HuH-7 (cell line): ENCODE results near the gene SIN3A.
"Not testable (repeated sequence)": the region's sequence is repeated elsewhere in the genome, so short reads cannot be mapped to it uniquely, and the experiment has no call there.

Experiments
- DNase-seq: peaks from one replicate; pipeline ENCODE4 v3.0.0; 2011; ENCODE audit warnings: low spot score

Gene SIN3A

DNA sequence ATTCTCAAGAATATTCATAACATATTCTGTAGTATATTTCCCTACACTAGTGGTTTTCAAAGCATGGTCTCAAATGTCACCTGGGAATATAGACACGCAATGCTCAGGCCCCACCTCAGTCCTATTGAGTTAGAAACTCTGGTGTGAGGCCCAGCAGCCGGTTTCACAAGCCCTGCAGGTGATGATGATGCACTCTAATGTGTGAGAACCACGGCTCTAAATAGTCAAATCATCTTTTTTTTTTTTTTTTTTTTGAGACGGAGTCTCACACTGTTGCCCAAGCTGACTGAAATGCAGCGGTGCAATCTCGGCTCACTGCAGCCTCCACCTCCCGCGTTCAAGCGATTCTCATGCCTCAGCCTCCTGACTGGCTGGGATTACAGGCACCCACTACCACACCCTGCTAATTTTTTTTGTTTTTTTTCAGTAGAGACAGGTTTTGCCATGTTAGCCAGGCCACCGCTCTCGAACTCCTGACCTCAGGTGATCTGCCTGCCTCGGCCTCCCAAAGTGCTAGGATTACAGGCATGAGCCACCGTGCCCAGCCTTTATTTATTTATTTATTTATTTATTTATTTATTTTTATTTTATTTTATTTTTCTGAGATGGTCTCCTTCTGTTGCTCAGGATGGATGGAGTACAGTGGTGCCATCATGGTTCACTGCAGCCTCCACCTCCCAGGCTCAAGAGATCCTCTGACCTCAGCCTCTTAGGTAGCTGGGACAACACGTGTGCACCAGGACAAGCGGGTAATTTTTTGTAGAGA lies 117.7 kb downstream of the SIN3A start:
- DNase-seq, result not testable (repeated sequence)

DNA sequence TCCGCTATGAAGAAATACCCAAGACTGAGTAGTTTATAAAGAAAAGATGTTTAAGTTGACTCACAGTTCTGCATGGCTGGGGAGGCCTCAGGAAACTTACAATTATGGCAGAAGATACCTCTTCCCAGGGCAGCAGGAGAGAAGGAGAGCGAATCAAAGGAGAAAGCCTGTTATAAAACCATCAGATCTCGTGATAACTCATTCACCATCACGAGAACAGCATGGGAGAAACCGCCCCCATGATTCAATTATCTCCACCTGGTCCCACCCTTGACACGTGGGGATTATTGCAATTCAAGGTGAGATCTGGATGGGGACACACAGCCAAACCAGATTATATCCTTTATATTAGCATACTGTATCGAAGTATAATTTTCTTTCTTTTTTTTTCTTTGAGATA lies 119.4 kb downstream of the SIN3A start:
- DNase-seq, result not testable (repeated sequence)

DNA sequence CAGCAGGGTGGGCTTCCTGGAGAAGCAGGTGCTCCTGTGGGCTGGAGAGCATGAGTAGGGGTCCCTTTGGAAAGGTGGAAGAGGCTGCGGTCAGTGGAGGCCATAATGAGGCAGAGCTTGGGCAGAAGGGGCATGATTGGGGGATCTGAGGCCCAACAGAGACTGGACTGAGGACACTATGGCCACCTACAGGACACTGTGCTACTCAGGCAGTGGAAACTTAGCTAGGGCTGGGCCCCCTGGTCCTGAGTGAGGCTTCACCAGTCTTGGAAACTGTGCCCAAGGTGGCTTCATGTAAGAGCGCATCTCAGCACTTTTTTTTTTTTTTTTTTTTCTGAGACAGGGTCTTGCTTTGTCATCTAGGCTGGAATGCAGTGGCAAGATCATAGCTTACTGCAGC lies 121.9 kb downstream of the SIN3A start:
- DNase-seq, result no peak

DNA sequence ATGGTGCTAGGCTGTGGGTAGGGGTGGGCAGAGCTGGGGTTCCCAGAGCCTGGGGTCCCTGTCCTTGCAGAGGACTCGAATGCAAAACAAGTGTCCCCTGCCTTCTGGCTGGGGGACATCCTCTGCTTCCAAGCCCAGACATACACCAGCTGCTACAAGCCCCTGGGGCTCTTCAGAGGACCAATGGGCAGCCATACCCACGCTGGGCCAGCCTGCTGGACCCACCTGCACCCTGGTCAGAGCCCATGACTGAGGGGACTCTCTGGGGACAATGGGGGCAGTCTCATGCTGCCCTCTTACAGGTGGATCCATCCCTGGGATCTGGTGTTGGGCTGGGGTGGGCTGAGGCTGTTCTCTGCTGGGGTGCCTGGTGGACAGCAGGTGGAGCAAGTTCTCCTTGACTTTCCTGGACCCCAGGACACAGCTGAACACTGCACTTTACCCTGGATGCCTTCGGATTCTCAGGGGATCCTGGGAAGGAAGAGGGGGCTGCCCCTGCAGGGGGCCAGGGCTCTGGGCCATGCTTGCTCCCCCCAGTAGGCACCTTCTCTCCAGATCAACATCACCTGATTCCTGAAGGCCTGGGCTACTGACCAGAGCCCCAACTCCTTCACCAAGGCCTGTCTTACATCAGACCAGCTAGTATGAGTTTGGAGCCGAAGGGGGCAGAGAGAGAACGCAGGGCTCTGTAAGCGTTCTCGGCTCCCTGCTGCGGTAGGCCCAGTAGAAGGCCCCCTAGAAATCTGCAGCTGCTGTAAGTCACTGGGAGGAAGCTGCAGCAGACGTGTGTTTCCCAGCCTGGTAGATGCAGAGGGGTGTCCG lies 122.8 kb downstream of the SIN3A start:
- DNase-seq, result no peak

DNA sequence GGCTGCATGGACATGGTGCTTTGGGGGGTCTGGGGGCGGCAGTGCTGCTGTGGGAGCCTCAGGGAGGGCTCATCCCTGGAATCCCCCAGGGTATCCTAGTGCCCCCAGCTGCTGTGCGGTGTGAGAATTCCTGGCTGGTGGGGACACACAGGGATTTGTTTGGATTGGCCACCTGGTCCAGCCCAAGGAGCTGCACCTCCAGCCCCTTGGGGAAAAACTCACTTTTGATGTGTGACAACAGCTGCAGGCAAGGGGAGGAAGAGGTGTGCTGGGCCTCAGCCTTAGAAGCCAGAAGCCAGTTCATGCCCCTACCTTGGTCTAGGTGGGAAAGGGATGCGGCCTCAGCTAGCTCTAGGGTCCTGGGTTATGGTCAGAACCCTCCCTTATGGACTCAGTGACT lies 124.0 kb downstream of the SIN3A start:
- no peak for DNase-seq

DNA sequence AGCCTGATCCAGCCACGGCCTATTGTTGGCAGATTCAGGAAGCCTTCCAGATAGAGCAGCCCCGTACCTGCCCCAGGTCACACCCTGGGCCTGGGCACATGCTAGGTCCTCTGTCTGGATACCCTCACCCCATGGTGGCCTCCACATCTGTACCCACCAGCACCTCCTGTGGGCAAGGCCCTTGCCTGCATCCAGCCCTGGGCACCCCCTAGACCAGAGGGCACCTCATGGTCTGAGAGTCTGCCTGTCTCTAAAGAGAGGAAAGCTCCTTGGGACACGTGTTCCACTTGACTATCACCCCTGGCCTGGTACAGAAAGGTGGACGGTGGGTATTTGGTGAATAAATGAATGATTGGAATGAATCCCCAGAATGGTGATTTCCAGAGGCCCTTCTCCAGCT lies 124.5 kb downstream of the SIN3A start:
- DNase-seq, result no peak

DNA sequence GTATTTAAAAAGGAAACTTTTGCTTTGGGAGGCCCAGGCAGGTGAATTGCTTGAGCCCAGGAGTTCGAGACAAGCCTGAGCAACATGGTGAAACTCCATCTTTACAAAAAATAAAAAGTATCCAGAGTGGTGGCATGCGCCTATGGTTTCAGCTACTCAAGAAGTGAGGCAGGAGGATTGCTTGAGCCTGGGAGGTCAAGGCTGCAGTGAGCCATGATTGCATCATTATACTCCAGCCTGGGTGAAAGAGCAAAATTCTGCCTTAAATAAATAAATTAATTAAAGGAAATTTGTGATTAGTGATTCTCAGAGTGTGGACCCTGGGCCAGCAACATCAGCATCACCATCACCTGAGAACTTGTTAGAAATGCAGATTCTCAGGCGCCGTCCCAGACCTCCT lies 125.6 kb downstream of the SIN3A start:
- DNase-seq, result no peak

DNA sequence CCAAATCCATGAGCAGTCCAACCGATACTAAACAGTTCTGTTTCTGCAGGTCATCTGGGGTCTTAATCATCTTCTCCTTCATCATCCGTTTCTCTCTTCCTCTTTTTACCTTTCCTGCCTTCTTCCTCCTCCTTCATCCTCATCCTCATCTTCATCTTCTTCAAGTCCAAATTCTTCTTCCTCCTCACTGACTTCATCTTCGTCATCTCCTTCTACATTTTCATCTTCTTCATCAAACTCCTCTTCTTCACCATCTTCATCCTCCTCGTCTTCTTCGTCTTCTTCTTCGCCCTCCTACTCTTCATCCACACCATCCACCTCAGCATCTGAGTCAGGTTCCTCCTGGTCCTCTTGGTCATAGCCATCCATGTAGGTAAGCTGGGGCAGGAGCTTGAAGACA lies 129.8 kb downstream of the SIN3A start:
- no peak for DNase-seq
